GM12878 (cell line): ENCODE measurements around the gene GDF15. TPM values are rescaled to one million over a fixed set of nuclear protein-coding genes. Genes with fewer than 3 reads are reported as not detected.

Source experiments
- ATF3 ChIP-seq: IDR thresholded peaks from 2 replicates; pipeline ENCODE4 v1.6.1; 2011; ENCODE audit warnings: low read depth, mild to moderate bottlenecking, low read length, moderate library complexity, borderline replicate concordance; ENCODE audit errors: extremely low read depth
- BMI1 ChIP-seq: fragments of 450-650 bp; IDR thresholded peaks from 2 replicates; pipeline ENCODE4 v1.6.1; 2016; ENCODE audit warnings: mild to moderate bottlenecking, moderate library complexity, borderline replicate concordance
- CBFB ChIP-seq: IDR thresholded peaks from 2 replicates; pipeline ENCODE4 v1.6.1; 2016; ENCODE audit warnings: antibody characterized with exemption, low read depth
- CBX5 ChIP-seq: sonication (generic); IDR thresholded peaks from 2 replicates; pipeline ENCODE4 v1.6.1; 2016; ENCODE audit warnings: low read depth, moderate library complexity, mild to moderate bottlenecking, inconsistent platforms
- CREM ChIP-seq: IDR thresholded peaks from 2 replicates; pipeline ENCODE4 v1.6.1; 2014; ENCODE audit warnings: antibody characterized with exemption, low read depth
- EZH2 ChIP-seq: IDR thresholded peaks from 2 replicates; pipeline ENCODE4 v1.6.1; 2012; ENCODE audit warnings: low read depth, mild to moderate bottlenecking, control low read depth, inconsistent platforms, low read length, borderline replicate concordance; ENCODE audit not compliant: control insufficient read depth
- FOS ChIP-seq: IDR thresholded peaks from 3 replicates; pipeline ENCODE4 v1.6.1; 2011; ENCODE audit warnings: borderline replicate concordance; ENCODE audit not compliant: insufficient read length; ENCODE audit errors: extremely low read depth
- FOXK2 ChIP-seq: fragments of 450-650 bp; IDR thresholded peaks from 2 replicates; pipeline ENCODE4 v1.6.1; 2017; ENCODE audit warnings: mild to moderate bottlenecking, moderate library complexity
- GATAD2B ChIP-seq: fragments of 450-650 bp; conservative IDR thresholded peaks from 2 replicates; pipeline ENCODE4 v1.6.1; 2017; ENCODE audit warnings: low read depth, mild to moderate bottlenecking, moderate library complexity
- HCFC1 ChIP-seq: fragments of 150-350 bp; IDR thresholded peaks from 2 replicates; pipeline ENCODE4 v1.6.1; 2014; ENCODE audit warnings: low read length
- HSF1 ChIP-seq: fragments of 150-350 bp; IDR thresholded peaks from 2 replicates; pipeline ENCODE4 v1.6.1; 2014; ENCODE audit warnings: mild to moderate bottlenecking, low read depth, low read length
- IRF4 ChIP-seq: IDR thresholded peaks from 2 replicates; pipeline ENCODE4 v1.6.1; 2011; ENCODE audit warnings: low read depth, low read length
- IRF5 ChIP-seq: fragments of 450-650 bp; IDR thresholded peaks from 2 replicates; pipeline ENCODE4 v1.6.1; 2017; ENCODE audit warnings: borderline replicate concordance
- KLF5 ChIP-seq: fragments of 450-650 bp; IDR thresholded peaks from 2 replicates; pipeline ENCODE4 v1.6.1; 2014; ENCODE audit warnings: mild to moderate bottlenecking; ENCODE audit not compliant: partially characterized antibody
- LARP7 ChIP-seq: fragments of 450-650 bp; IDR thresholded peaks from 2 replicates; pipeline ENCODE4 v1.6.1; 2017; ENCODE audit warnings: mild to moderate bottlenecking
- MTA3 ChIP-seq: IDR thresholded peaks from 2 replicates; pipeline ENCODE4 v1.6.1; 2012; ENCODE audit warnings: low read length, inconsistent platforms, borderline replicate concordance
- RAD21 ChIP-seq: IDR thresholded peaks from 2 replicates; pipeline ENCODE4 v1.6.1; 2011; ENCODE audit warnings: mild to moderate bottlenecking, low read depth, low read length, moderate library complexity; ENCODE audit not compliant: insufficient read depth
- RUNX3 ChIP-seq: IDR thresholded peaks from 2 replicates; pipeline ENCODE4 v1.6.1; 2012; ENCODE audit warnings: low read length, inconsistent platforms
- SP1 ChIP-seq: IDR thresholded peaks from one replicate; pipeline ENCODE4 v1.6.1; 2011; ENCODE audit warnings: low read depth, low read length
- SUPT20H ChIP-seq: IDR thresholded peaks from 2 replicates; pipeline ENCODE4 v1.6.1; 2011; ENCODE audit warnings: low read depth, mild to moderate bottlenecking, low read length, moderate library complexity, borderline replicate concordance; ENCODE audit not compliant: control insufficient read depth
- TAF1 ChIP-seq: IDR thresholded peaks from 2 replicates; pipeline ENCODE4 v1.6.1; 2011; ENCODE audit warnings: mild to moderate bottlenecking, low read depth, low read length, borderline replicate concordance
- WRNIP1 ChIP-seq: IDR thresholded peaks from 2 replicates; pipeline ENCODE4 v1.6.1; 2011; ENCODE audit warnings: low read depth, low read length, improper control_type of control experiment, borderline replicate concordance
- ZBED1 ChIP-seq: IDR thresholded peaks from 2 replicates; pipeline ENCODE4 v1.6.1; 2016; ENCODE audit warnings: borderline replicate concordance
- ZBTB11 ChIP-seq: fragments of 450-650 bp; formaldehyde crosslinking; IDR thresholded peaks from 2 replicates; pipeline ENCODE4 v1.5.0; 2022; ENCODE audit warnings: mild to moderate bottlenecking, missing genetic modification characterization
- ZNF274 ChIP-seq: IDR thresholded peaks from one replicate; pipeline ENCODE4 v1.8.0; 2011; ENCODE audit not compliant: insufficient read length, insufficient read depth
- polyA plus RNA-seq, 11 experiments: library from polyadenylated mRNA; depleted of rRNA in 4 of 11; unstranded in 6 of 11; stranded (reverse) in 5 of 11; fragments of >200 nt; fragmentation: Nextera tagmentation in 4 of 11; fragmentation: Illumina TruSeq in 1 of 11; extraction: Ambion mirVana in 4 of 11; extraction: Trizol in 1 of 11; gene quantifications; 1 replicate in 1 of 11; 2 replicates in 10 of 11; pipeline versions ENCODE4 v1.2.1 to v1.2.3, GENCODE V29; 2011 to 2016; ENCODE audit warnings: inconsistent platforms in 2 of 11, missing spikeins in 2 of 11, low read depth in 1 of 11
- total RNA-seq, 4 experiments: library from RNA; depleted of rRNA in 3 of 4; stranded (reverse); fragments of >200 nt in 3 of 4; fragmentation: Illumina TruSeq in 1 of 4; extraction: Trizol in 1 of 4; gene quantifications; 2 replicates each; pipeline versions ENCODE4 v1.2.1 to v1.2.3, GENCODE V29; 2013 to 2021

The GDF15 gene
- total and polyA plus RNA-seq, 10 of the 15 experiments (the other 5 are each of a cell fraction or from before 2014, with no cell fraction given), result 0.11 to 3.6 (median 1.6) TPM; not detected in 1

GRCh38 chr19:18388100-18388959 is 2.4 kb downstream of the GDF15 start (continued):
- TF ChIP-seq RUNX3 (peak; percentile 92), TAF1 (no peak), ZBTB11 (CRISPR knock-in tag) (no peak), WRNIP1 (no peak), IRF5 (no peak), BMI1 (no peak), ATF3 (no peak), ZNF274 (no peak), MTA3 (no peak), KLF5 (no peak), ZBED1 (0 out of 2 replicates have a peak, but pooled peaks have one; percentile 36), SUPT20H (no peak), LARP7 (peak; percentile 85), EZH2 (no peak), CBX5 (no peak), GATAD2B (peak; percentile 84; the same call in 1 of the 2 replicates), CBFB (no peak), IRF4 (no peak), FOXK2 (no peak), HCFC1 (no peak; the same call in 1 of the 2 replicates), CREM (peak; percentile 56), FOS (no peak), SP1 (peak; percentile 23), RAD21 (peak; percentile 72), HSF1 (no peak)
